ENCODE measurements around the gene DCDC2.

- no peak for TF ChIP-seq CTCF (conservative IDR thresholded peaks at IDR 0.05; ENCODE audit: low read depth, low read length)
- no peak for TF ChIP-seq EZH2 (IDR thresholded peaks at IDR 0.05; ENCODE audit: borderline replicate concordance, low read depth, low read length, poor library complexity, severe bottlenecking)
Measured at GRCh38 chr6:24140591-24140990, 217.3 kb downstream of the DCDC2 start.
